22Rv1 (cell line): Measurements from ENCODE around the gene RBM15B.

Source experiments
- H3K27ac ChIP-seq: fragments of 450-650 bp; 2 replicates; pipeline ENCODE4 v1.5.1; 2017
- CTCF ChIP-seq: fragments of 450-650 bp; IDR thresholded peaks from 2 replicates; pipeline ENCODE4 v1.5.1; 2017; ENCODE audit warnings: mild to moderate bottlenecking
- ZFX ChIP-seq: fragments of 450-650 bp; IDR thresholded peaks from 2 replicates; pipeline ENCODE4 v1.6.1; 2017; ENCODE audit warnings: antibody characterized with exemption, borderline replicate concordance

Gene RBM15B

GRCh38 chr3:51371943-51372557 is 19.0 kb upstream of the RBM15B start:
- no peak overlapping the region for H3K27ac ChIP-seq
- TF ChIP-seq CTCF, result peak; percentile 78
- TF ChIP-seq ZFX, result no peak

DNA sequence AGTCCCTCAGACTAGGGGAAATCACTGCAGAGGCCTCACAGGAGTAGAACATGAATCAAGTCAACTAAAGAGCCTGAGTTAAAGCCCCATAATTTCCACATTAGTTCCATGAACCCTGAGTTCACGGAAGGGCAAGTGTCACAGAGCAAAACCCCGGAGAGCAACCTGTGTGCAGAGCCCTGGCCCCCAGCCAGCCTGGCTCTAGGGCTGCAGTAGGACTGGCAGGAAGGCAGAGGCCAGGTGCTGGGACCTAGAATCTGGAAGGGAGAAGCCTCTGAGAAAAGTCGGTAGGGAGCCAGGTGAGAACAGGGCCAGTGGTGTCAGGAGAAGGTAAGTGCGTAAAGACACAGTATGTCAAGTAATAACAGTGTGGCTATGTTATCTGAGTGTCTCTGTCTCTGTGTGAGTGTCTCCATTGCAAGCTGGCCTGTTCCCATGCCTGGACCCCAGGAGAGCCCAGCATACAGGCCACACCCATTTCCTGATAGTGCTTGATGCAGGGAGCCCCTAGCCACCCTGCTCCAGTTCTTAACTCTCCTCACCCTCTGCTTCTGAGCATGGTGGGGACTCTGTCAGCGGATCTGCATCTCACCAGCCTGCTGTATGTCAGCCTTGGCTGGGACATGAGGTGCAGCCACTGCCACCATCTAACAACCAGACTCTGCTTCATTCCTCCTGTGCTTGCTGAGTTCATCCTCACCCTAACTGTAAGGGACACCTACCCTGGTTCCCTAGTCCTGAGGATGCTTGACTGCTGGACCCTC is 17.2 kb upstream of the RBM15B start:
- H3K27ac ChIP-seq, result no peak overlapping the region
- TF ChIP-seq ZFX (no peak), CTCF (no peak)

DNA sequence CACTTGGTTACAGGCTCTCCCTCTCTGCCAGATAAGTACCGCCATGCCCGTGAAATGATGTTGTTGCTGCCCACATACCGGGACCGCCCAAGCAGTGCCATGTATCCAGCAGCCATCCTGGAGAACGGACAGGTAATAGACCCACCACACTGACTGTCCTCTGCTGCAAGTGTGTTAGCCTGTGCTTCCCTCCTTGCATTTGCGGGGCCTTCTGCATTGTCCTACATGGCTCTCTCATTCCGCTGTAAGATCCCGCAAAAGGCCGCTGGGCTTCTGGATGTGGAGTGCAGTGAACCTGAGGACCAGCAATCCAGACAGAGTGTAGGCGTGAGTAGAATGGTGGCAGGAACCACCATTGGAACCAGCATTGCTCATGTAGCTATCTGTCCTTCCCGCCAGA is 16.6 kb upstream of the RBM15B start:
- TF ChIP-seq CTCF (no peak), ZFX (no peak)
- H3K27ac ChIP-seq, result no peak overlapping the region

GRCh38 chr3:51375136-51375535 is 15.9 kb upstream of the RBM15B start:
- no peak for TF ChIP-seq ZFX
- TF ChIP-seq CTCF, result no peak
- no peak overlapping the region for H3K27ac ChIP-seq

DNA sequence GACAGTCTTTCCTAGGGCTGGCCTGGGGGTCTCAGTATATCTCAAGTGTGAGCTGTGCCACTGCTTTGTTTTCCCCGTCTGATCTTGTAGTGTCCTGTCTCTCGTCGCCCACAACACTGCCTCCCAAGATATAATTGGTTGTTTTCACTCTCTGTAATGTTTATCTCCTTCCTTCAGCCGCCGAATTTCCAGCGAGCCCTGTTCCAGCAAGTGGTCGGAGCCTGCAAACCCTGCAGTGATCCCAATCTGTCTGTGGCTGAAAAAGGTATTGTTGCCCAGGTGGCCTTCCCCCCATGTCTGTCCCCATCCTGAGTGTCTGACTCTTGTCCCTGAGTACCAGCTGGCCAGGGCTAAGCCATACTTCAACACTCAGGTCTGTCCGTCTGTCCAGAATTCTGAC is 15.5 kb upstream of the RBM15B start:
- no peak overlapping the region for H3K27ac ChIP-seq
- TF ChIP-seq CTCF, result no peak
- TF ChIP-seq ZFX, result no peak

GRCh38 chr3:51378065-51378464 is 13.0 kb upstream of the RBM15B start:
- no peak for TF ChIP-seq ZFX
- TF ChIP-seq CTCF, result no peak
- H3K27ac ChIP-seq, result no peak overlapping the region

DNA sequence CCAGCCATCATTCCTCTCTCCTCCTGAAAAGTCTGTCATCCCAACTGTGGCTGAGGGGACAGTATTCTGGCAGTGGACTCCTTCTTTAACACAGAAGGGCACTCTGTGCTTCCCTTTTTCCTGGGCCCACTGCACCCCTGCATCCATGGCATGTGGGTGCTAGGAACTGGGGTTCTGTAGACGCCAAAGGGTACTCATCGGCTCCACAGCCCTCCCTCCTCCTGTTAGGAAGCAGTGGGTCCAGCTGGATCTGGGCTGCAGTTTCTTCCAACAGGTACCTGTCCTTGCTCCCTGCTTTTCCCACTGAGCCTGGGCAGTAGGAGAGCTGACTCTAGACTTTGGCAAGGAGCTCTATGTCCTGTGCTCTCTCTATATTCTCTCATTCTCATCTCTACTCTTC is 12.4 kb upstream of the RBM15B start:
- TF ChIP-seq CTCF (no peak), ZFX (no peak)
- no peak overlapping the region for H3K27ac ChIP-seq
